Upper lobe of left lung (tissue), 4 donors: Measurements from ENCODE around the gene CARS2.

Experiments
- POLR2A ChIP-seq, 4 donors: fragments of 450-650 bp; IDR thresholded peaks; one replicate each; pipeline ENCODE4 v1.5.1; 2016 to 2017; ENCODE audit warnings: antibody characterized with exemption in 4 of 4, mild to moderate bottlenecking in 2 of 4
- POLR2AphosphoS5 ChIP-seq, 2 donors: sonication (generic); formaldehyde crosslinking; IDR thresholded peaks; one replicate each; pipeline ENCODE4 v1.5.1; 2017; ENCODE audit warnings: antibody characterized with exemption in 2 of 2
- TF ChIP-seq, protein P1 (sequence below), 6 experiments: fragments of 450-650 bp in 4 of 6; fragments of 200-600 bp in 2 of 6; sonication (generic) in 2 of 6; IDR thresholded peaks; one replicate each; pipeline ENCODE4 v1.5.1; 2016 to 2019; ENCODE audit warnings: antibody characterized with exemption in 6 of 6

DNA sequence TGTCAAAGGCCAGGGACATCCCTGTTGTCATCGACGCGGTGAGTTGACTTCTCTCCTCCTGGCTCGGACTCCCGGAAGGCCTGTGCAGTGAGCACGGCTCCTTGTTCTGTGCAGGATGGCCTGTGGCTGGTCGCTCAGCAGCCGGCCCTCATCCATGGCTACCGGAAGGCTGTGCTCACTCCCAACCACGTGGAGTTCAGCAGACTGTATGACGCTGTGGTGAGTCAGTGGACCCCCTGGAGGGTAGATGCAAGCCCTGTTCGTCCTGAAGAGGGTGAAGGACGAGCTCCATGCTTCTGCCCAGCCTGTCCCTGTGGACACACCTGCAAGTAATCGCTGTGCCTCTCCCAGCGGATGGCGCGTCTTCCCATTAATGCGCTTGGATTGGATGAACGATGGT is 71.4 kb downstream of the CARS2 start:
- TF ChIP-seq POLR2A (IDR thresholded peaks at IDR 0.05): no peak
- no peak for TF ChIP-seq POLR2AphosphoS5 (IDR thresholded peaks at IDR 0.05)
- TF ChIP-seq, protein P1, sequence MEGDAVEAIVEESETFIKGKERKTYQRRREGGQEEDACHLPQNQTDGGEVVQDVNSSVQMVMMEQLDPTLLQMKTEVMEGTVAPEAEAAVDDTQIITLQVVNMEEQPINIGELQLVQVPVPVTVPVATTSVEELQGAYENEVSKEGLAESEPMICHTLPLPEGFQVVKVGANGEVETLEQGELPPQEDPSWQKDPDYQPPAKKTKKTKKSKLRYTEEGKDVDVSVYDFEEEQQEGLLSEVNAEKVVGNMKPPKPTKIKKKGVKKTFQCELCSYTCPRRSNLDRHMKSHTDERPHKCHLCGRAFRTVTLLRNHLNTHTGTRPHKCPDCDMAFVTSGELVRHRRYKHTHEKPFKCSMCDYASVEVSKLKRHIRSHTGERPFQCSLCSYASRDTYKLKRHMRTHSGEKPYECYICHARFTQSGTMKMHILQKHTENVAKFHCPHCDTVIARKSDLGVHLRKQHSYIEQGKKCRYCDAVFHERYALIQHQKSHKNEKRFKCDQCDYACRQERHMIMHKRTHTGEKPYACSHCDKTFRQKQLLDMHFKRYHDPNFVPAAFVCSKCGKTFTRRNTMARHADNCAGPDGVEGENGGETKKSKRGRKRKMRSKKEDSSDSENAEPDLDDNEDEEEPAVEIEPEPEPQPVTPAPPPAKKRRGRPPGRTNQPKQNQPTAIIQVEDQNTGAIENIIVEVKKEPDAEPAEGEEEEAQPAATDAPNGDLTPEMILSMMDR (IDR thresholded peaks at IDR 0.05): no peak
